ENCODE results near the gene CEMIP2.

The CEMIP2 gene

GRCh38 chr9:71763832-71764231 is 4.5 kb downstream of the CEMIP2 start:
- Mint-ChIP-seq H3K4me1 (peaks cover 77% of the 10 kb centered on the region), H3K4me3 (peak overlapping the region; percentile 95), H3K9me3 (no peaks in the 10 kb centered on the region), H3K27me3 (no peaks in the 10 kb centered on the region), H3K36me3 (ENCODE audit: low read depth) (peaks cover 16% of the 10 kb centered on the region), H3K27ac (peak overlapping the region; percentile 95)
- DNase-seq, result no peak
- ATAC-seq, result no peak

- no peak for DNase-seq
- Mint-ChIP-seq H3K4me3 (peak overlapping the region; percentile 95), H3K4me1 (peaks cover 84% of the 10 kb centered on the region), H3K36me3 (ENCODE audit: low read depth) (peaks cover 18% of the 10 kb centered on the region), H3K9me3 (no peaks in the 10 kb centered on the region), H3K27me3 (no peaks in the 10 kb centered on the region), H3K27ac (peak overlapping the region; percentile 95)
- no peak for ATAC-seq
Observed at GRCh38 chr9:71762900-71763653, 5.2 kb downstream of the CEMIP2 start.

GRCh38 chr9:71761938-71762353 is 6.4 kb downstream of the CEMIP2 start:
- Mint-ChIP-seq H3K4me3 (peak overlapping the region; percentile 27), H3K36me3 (ENCODE audit: low read depth) (peaks cover 14% of the 10 kb centered on the region), H3K9me3 (no peaks in the 10 kb centered on the region), H3K27me3 (no peaks in the 10 kb centered on the region), H3K27ac (peak overlapping the region; percentile 65), H3K4me1 (peaks cover 91% of the 10 kb centered on the region)
- DNase-seq (no peak), ATAC-seq (peak; percentile 17)

- ATAC-seq, result no peak
- Mint-ChIP-seq H3K27me3 (no peaks in the 10 kb centered on the region), H3K27ac (peak overlapping the region; percentile 65), H3K4me3 (no peak overlapping the region), H3K4me1 (peaks cover 88% of the 10 kb centered on the region), H3K9me3 (no peaks in the 10 kb centered on the region), H3K36me3 (ENCODE audit: low read depth) (peaks cover 9% of the 10 kb centered on the region)
- no peak for DNase-seq
Observed at GRCh38 chr9:71760901-71761300, 7.4 kb downstream of the CEMIP2 start.

- H3K27me3 Mint-ChIP-seq, result no peaks in the 10 kb centered on the region
- no peak overlapping the region for H3K27ac Mint-ChIP-seq
- peaks cover 75% of the 10 kb centered on the region for H3K4me1 Mint-ChIP-seq
- H3K9me3 Mint-ChIP-seq, result no peaks in the 10 kb centered on the region
- ATAC-seq, result no peak
- H3K4me3 Mint-ChIP-seq, result no peak overlapping the region
- no peak for DNase-seq
- H3K36me3 Mint-ChIP-seq (ENCODE audit: low read depth), result peaks cover 9% of the 10 kb centered on the region
Observed at GRCh38 chr9:71758785-71759184, 9.5 kb downstream of the CEMIP2 start.

- no peak for ATAC-seq
- peaks cover 9% of the 10 kb centered on the region for H3K36me3 Mint-ChIP-seq (ENCODE audit: low read depth)
- H3K4me3 Mint-ChIP-seq, result no peak overlapping the region
- H3K27me3 Mint-ChIP-seq, result no peaks in the 10 kb centered on the region
- H3K9me3 Mint-ChIP-seq, result no peaks in the 10 kb centered on the region
- H3K27ac Mint-ChIP-seq, result no peak overlapping the region
- no peak for DNase-seq
- peaks cover 70% of the 10 kb centered on the region for H3K4me1 Mint-ChIP-seq
Observed at GRCh38 chr9:71758277-71758676, 10.0 kb downstream of the CEMIP2 start.

- no peak overlapping the region for H3K27ac Mint-ChIP-seq
- DNase-seq (no peak), ATAC-seq (no peak)
- no peak overlapping the region for H3K4me3 Mint-ChIP-seq
- no peaks in the 10 kb centered on the region for H3K9me3 Mint-ChIP-seq
- no peaks in the 10 kb centered on the region for H3K27me3 Mint-ChIP-seq
- H3K4me1 Mint-ChIP-seq, result peaks cover 68% of the 10 kb centered on the region
- peaks cover 10% of the 10 kb centered on the region for H3K36me3 Mint-ChIP-seq (ENCODE audit: low read depth)
Observed at GRCh38 chr9:71756753-71757152, 11.6 kb downstream of the CEMIP2 start.

GRCh38 chr9:71755869-71756268 is 12.4 kb downstream of the CEMIP2 start:
- Mint-ChIP-seq H3K4me1 (peaks cover 63% of the 10 kb centered on the region), H3K27ac (no peak overlapping the region), H3K27me3 (no peaks in the 10 kb centered on the region), H3K36me3 (ENCODE audit: low read depth) (peaks cover 12% of the 10 kb centered on the region), H3K9me3 (no peaks in the 10 kb centered on the region), H3K4me3 (no peak overlapping the region)
- DNase-seq (no peak), ATAC-seq (no peak)

- H3K4me3 Mint-ChIP-seq, result no peak overlapping the region
Observed at GRCh38 chr9:71755230-71755629, 13.1 kb downstream of the CEMIP2 start.

GRCh38 chr9:71754151-71754550 is 14.2 kb downstream of the CEMIP2 start:
- no peak overlapping the region for H3K4me3 Mint-ChIP-seq
- H3K36me3 Mint-ChIP-seq (ENCODE audit: low read depth), result peaks cover 21% of the 10 kb centered on the region
- no peak overlapping the region for H3K27ac Mint-ChIP-seq
- H3K9me3 Mint-ChIP-seq, result no peaks in the 10 kb centered on the region
- no peaks in the 10 kb centered on the region for H3K27me3 Mint-ChIP-seq
- DNase-seq, result no peak
- H3K4me1 Mint-ChIP-seq, result peaks cover 60% of the 10 kb centered on the region
- no peak for ATAC-seq

More at GRCh38 chr9:71755230-71755629, 13.1 kb downstream of the CEMIP2 start:
- H3K4me1 Mint-ChIP-seq, result peaks cover 59% of the 10 kb centered on the region
- peaks cover 13% of the 10 kb centered on the region for H3K36me3 Mint-ChIP-seq (ENCODE audit: low read depth)
- H3K27me3 Mint-ChIP-seq, result no peaks in the 10 kb centered on the region
- no peak overlapping the region for H3K27ac Mint-ChIP-seq
- no peak for ATAC-seq
- DNase-seq, result no peak
- no peaks in the 10 kb centered on the region for H3K9me3 Mint-ChIP-seq

- H3K27ac Mint-ChIP-seq, result peak overlapping the region; percentile 52
- no peak for ATAC-seq
- no peaks in the 10 kb centered on the region for H3K9me3 Mint-ChIP-seq
- peaks cover 60% of the 10 kb centered on the region for H3K4me1 Mint-ChIP-seq
- H3K4me3 Mint-ChIP-seq, result no peak overlapping the region
- H3K36me3 Mint-ChIP-seq (ENCODE audit: low read depth), result peaks cover 25% of the 10 kb centered on the region
- H3K27me3 Mint-ChIP-seq, result no peaks in the 10 kb centered on the region
- no peak for DNase-seq
Observed at GRCh38 chr9:71752928-71753327, 15.4 kb downstream of the CEMIP2 start.

GRCh38 chr9:71752352-71752751 is 16.0 kb downstream of the CEMIP2 start:
- ATAC-seq (no peak), DNase-seq (no peak)
- Mint-ChIP-seq H3K27me3 (no peaks in the 10 kb centered on the region), H3K9me3 (no peaks in the 10 kb centered on the region), H3K27ac (no peak overlapping the region), H3K4me3 (no peak overlapping the region), H3K4me1 (peaks cover 60% of the 10 kb centered on the region), H3K36me3 (ENCODE audit: low read depth) (peaks cover 29% of the 10 kb centered on the region)

GRCh38 chr9:71748280-71748743 is 20.0 kb downstream of the CEMIP2 start:
- Mint-ChIP-seq H3K27ac (peak overlapping the region; percentile 67), H3K9me3 (no peaks in the 10 kb centered on the region), H3K4me1 (peaks cover 54% of the 10 kb centered on the region), H3K4me3 (no peak overlapping the region), H3K27me3 (no peaks in the 10 kb centered on the region), H3K36me3 (ENCODE audit: low read depth) (peaks cover 55% of the 10 kb centered on the region)
- DNase-seq (no peak), ATAC-seq (peak; percentile 84)

GRCh38 chr9:71747576-71747975 is 20.7 kb downstream of the CEMIP2 start:
- Mint-ChIP-seq H3K27ac (peak overlapping the region; percentile 67), H3K36me3 (ENCODE audit: low read depth) (peaks cover 54% of the 10 kb centered on the region)

GRCh38 chr9:71746758-71747125 is 21.6 kb downstream of the CEMIP2 start:
- DNase-seq (no peak), ATAC-seq (no peak)
- no peak overlapping the region for H3K27ac Mint-ChIP-seq
- H3K4me3 Mint-ChIP-seq, result no peak overlapping the region
- no peaks in the 10 kb centered on the region for H3K27me3 Mint-ChIP-seq
- H3K9me3 Mint-ChIP-seq, result no peaks in the 10 kb centered on the region
- H3K36me3 Mint-ChIP-seq (ENCODE audit: low read depth), result peaks cover 61% of the 10 kb centered on the region
- H3K4me1 Mint-ChIP-seq, result peaks cover 42% of the 10 kb centered on the region

More at GRCh38 chr9:71747576-71747975, 20.7 kb downstream of the CEMIP2 start:
- H3K4me3 Mint-ChIP-seq, result no peak overlapping the region
- no peaks in the 10 kb centered on the region for H3K9me3 Mint-ChIP-seq
- ATAC-seq (no peak), DNase-seq (no peak)
- H3K27me3 Mint-ChIP-seq, result no peaks in the 10 kb centered on the region
- H3K4me1 Mint-ChIP-seq, result peaks cover 47% of the 10 kb centered on the region

Measured in activated naive CD8-positive, alpha-beta T cell treated with anti-CD3 and anti-CD28 coated beads, Interleukin-2, amount 50 U/mL, for 24 hours (primary cell).